A673 (cell line): ENCODE data around the gene SLC6A18. TPM values are rescaled to one million over a fixed set of nuclear protein-coding genes. Genes with fewer than 3 reads are reported as not detected.

Source experiments
- BruUV-seq: library from RNA; stranded (reverse); fragments of 400-500 nt; replicated peaks from 2 replicates; lab custom pipeline; 2021; lab: Mats Ljungman, UMichigan
- CTCF ChIA-PET: fragments of 300-600 bp; sonication (Branson Sonifier 250); formaldehyde crosslinking; loops from one replicate; lab custom pipeline; 2022; ENCODE audit warnings: antibody characterized with exemption; lab: Charles Lee
- POLR2A ChIA-PET: fragments of 300-600 bp; sonication (Branson Sonifier 250); formaldehyde crosslinking; loops from one replicate; lab custom pipeline; 2022; ENCODE audit warnings: antibody characterized with exemption; ENCODE audit not compliant: low non-redundant PET; lab: Charles Lee
- DNase-seq: peaks from one replicate; pipeline ENCODE4 v3.0.0-alpha.2; 2015; ENCODE audit warnings: low spot score
- H3K27ac ChIP-seq: fragments of 200-600 bp; sonication (generic); 2 replicates; pipeline ENCODE4 v1.5.1; 2016; ENCODE audit warnings: mixed run types, low read depth, mild to moderate bottlenecking, mixed read lengths, antibody characterized with exemption, low read length; ENCODE audit not compliant: poor library complexity, severe bottlenecking
- H3K27me3 ChIP-seq: fragments of 200-600 bp; sonication (generic); replicated peaks from 2 replicates; pipeline ENCODE4 v1.6.1; 2017; ENCODE audit warnings: mixed run types, low read depth, mild to moderate bottlenecking, mixed read lengths, antibody characterized with exemption, low read length; ENCODE audit not compliant: insufficient read depth, poor library complexity
- H3K36me3 ChIP-seq: fragments of 200-600 bp; sonication (generic); 2 replicates; pipeline ENCODE4 v1.6.1; 2016; ENCODE audit warnings: mixed run types, mild to moderate bottlenecking, mixed read lengths, antibody characterized with exemption, low read length; ENCODE audit not compliant: insufficient read depth, poor library complexity, severe bottlenecking
- H3K4me1 ChIP-seq: fragments of 200-600 bp; sonication (generic); 2 replicates; pipeline ENCODE4 v1.6.1; 2017; ENCODE audit warnings: mixed run types, mild to moderate bottlenecking, mixed read lengths, antibody characterized with exemption, low read length; ENCODE audit not compliant: insufficient read depth, poor library complexity, severe bottlenecking
- H3K4me3 ChIP-seq: fragments of 200-600 bp; sonication (generic); 2 replicates; pipeline ENCODE4 v1.5.1; 2016; ENCODE audit warnings: low read depth, mixed run types, mild to moderate bottlenecking, mixed read lengths, low read length; ENCODE audit not compliant: poor library complexity, severe bottlenecking
- H3K9me3 ChIP-seq: fragments of 200-600 bp; sonication (generic); 2 replicates; pipeline ENCODE4 v1.6.1; 2016; ENCODE audit warnings: mixed run types, low read depth, mild to moderate bottlenecking, mixed read lengths, antibody characterized with exemption, low read length; ENCODE audit not compliant: poor library complexity, severe bottlenecking
- CTCF ChIP-seq: fragments of 300-800, 200-600 bp; sonication (generic); conservative IDR thresholded peaks from 2 replicates; pipeline ENCODE4 v1.5.1; 2017; ENCODE audit warnings: low read depth, mild to moderate bottlenecking, antibody characterized with exemption, low read length, moderate library complexity, mixed read lengths
- EZH2 ChIP-seq: fragments of 200-600 bp; sonication (generic); IDR thresholded peaks from 2 replicates; pipeline ENCODE4 v1.6.1; 2017; ENCODE audit warnings: borderline replicate concordance, low read depth, mild to moderate bottlenecking, mixed read lengths, antibody characterized with exemption, low read length; ENCODE audit not compliant: poor library complexity, severe bottlenecking
- intact Hi-C: fragments of 100-400 bp; cut with micrococcal nuclease; formaldehyde crosslinking; loops from one replicate; pipeline ENCODE4 v1.10.0; 2022; ENCODE audit not compliant: unreplicated experiment
- total RNA-seq: library from RNA; stranded (reverse); gene quantifications from 2 replicates; pipeline ENCODE4 v1.2.3, GENCODE V29; 2021

Gene SLC6A18
- total RNA-seq, 1 experiment from 2014 or later = not detected

- intact Hi-C loops = no loop called here
- H3K27ac ChIP-seq = no peak overlapping the region
- H3K4me3 ChIP-seq = no peak overlapping the region
- no peaks in the 10 kb centered on the region for H3K9me3 ChIP-seq
- no peak for DNase-seq
- POLR2A ChIA-PET = no interaction called here
- H3K27me3 ChIP-seq = peaks cover 25% of the 10 kb centered on the region
- H3K36me3 ChIP-seq = no peaks in the 10 kb centered on the region
- TF ChIP-seq EZH2 (no peak), CTCF (no peak)
- H3K4me1 ChIP-seq = no peaks in the 10 kb centered on the region
- CTCF ChIA-PET = no interaction called here
- BruUV-seq = no TSS peak
Observed at GRCh38 chr5:1210832-1211251, 14.3 kb upstream of the SLC6A18 start.

GRCh38 chr5:1211701-1212100, 13.5 kb upstream of the SLC6A18 start:
- H3K9me3 ChIP-seq = no peaks in the 10 kb centered on the region
- no peak overlapping the region for H3K4me3 ChIP-seq
- no peak for DNase-seq
- ChIA-PET POLR2A (no interaction called here), CTCF (no interaction called here)
- no peaks in the 10 kb centered on the region for H3K36me3 ChIP-seq
- no peaks in the 10 kb centered on the region for H3K4me1 ChIP-seq
- intact Hi-C loops = no loop called here
- TF ChIP-seq EZH2 (no peak), CTCF (no peak)
- no TSS peak for BruUV-seq
- H3K27ac ChIP-seq = no peak overlapping the region
- peaks cover 16% of the 10 kb centered on the region for H3K27me3 ChIP-seq

- no peaks in the 10 kb centered on the region for H3K36me3 ChIP-seq
- POLR2A ChIA-PET = no interaction called here
- CTCF ChIA-PET = no interaction called here
- no peak for DNase-seq
- no peak overlapping the region for H3K4me3 ChIP-seq
- H3K4me1 ChIP-seq = no peaks in the 10 kb centered on the region
- no peak overlapping the region for H3K27ac ChIP-seq
- TF ChIP-seq CTCF (no peak), EZH2 (no peak)
- no peaks in the 10 kb centered on the region for H3K9me3 ChIP-seq
- BruUV-seq = no TSS peak
- H3K27me3 ChIP-seq = peaks cover 11% of the 10 kb centered on the region
- intact Hi-C loops = no loop called here
Observed at GRCh38 chr5:1212271-1212670, 12.9 kb upstream of the SLC6A18 start.
